Measurements from ENCODE around the gene HEG1.

Gene HEG1

GRCh38 chr3:124986192-124987143, 69.3 kb downstream of the HEG1 start:
- no peak overlapping the region for H3K4me2 ChIP-seq (ENCODE audit: low read length)
- H3K4me1 ChIP-seq: peaks cover 2% of the 10 kb centered on the region
- no peak overlapping the region for H3K9ac ChIP-seq
- H2AFZ ChIP-seq: peak overlapping the region; percentile 47
- H3K36me3 ChIP-seq (ENCODE audit: control insufficient read depth, insufficient read depth, low read length): no peaks in the 10 kb centered on the region
- no peak overlapping the region for H3K27ac ChIP-seq
- H3K27me3 ChIP-seq (ENCODE audit: control insufficient read depth, insufficient read depth, low read length): no peaks in the 10 kb centered on the region
- no peaks in the 10 kb centered on the region for H3K9me3 ChIP-seq (ENCODE audit: control insufficient read depth, low read length)
- H3K4me3 ChIP-seq (ENCODE audit: low read depth, low read length): no peak overlapping the region
- no peaks in the 10 kb centered on the region for H3K79me2 ChIP-seq
- peak; percentile 50 for TF ChIP-seq CTCF (IDR thresholded peaks at IDR 0.05)

GRCh38 chr3:124985349-124985748, 70.4 kb downstream of the HEG1 start:
- Histone ChIP-seq H3K9ac (no peak overlapping the region), H3K27ac (peak overlapping the region; percentile 34), H3K9me3 (ENCODE audit: control insufficient read depth, low read length) (no peaks in the 10 kb centered on the region), H3K4me1 (peaks cover 2% of the 10 kb centered on the region), H3K4me3 (ENCODE audit: low read depth, low read length) (no peak overlapping the region), H3K27me3 (ENCODE audit: control insufficient read depth, insufficient read depth, low read length) (no peaks in the 10 kb centered on the region), H2AFZ (no peak overlapping the region), H3K4me2 (ENCODE audit: low read length) (no peak overlapping the region), H3K36me3 (ENCODE audit: control insufficient read depth, insufficient read depth, low read length) (no peaks in the 10 kb centered on the region), H3K79me2 (no peaks in the 10 kb centered on the region)
- TF ChIP-seq CTCF (IDR thresholded peaks at IDR 0.05): no peak

DNA sequence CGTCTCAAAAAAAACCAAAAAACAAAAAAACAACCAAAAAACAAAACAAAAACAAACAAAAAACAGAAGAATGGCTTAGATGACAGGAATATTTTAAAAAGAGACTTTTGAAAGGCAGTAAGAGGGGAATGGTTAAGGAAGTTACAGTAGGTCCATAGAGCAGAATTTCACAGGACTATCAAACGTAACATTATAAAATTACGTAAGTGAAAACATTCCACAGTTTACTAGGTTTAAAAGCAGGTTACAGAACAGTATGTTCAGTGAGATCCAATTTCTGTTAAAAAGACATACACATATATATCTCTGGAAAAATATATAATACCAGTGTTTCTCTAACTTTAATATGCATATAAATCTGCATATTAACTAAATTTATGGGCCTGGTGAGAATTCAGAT, 71.0 kb downstream of the HEG1 start:
- Histone ChIP-seq H3K4me1 (peaks cover 2% of the 10 kb centered on the region), H3K36me3 (ENCODE audit: control insufficient read depth, insufficient read depth, low read length) (no peaks in the 10 kb centered on the region), H3K4me3 (ENCODE audit: low read depth, low read length) (no peak overlapping the region), H2AFZ (no peak overlapping the region), H3K79me2 (no peaks in the 10 kb centered on the region), H3K9me3 (ENCODE audit: control insufficient read depth, low read length) (no peaks in the 10 kb centered on the region), H3K27me3 (ENCODE audit: control insufficient read depth, insufficient read depth, low read length) (no peaks in the 10 kb centered on the region), H3K4me2 (ENCODE audit: low read length) (no peak overlapping the region), H3K9ac (no peak overlapping the region), H3K27ac (peak overlapping the region; percentile 38)
- TF ChIP-seq CTCF (IDR thresholded peaks at IDR 0.05): no peak

- TF ChIP-seq CTCF (IDR thresholded peaks at IDR 0.05): no peak
- no peaks in the 10 kb centered on the region for H3K36me3 ChIP-seq (ENCODE audit: control insufficient read depth, insufficient read depth, low read length)
- no peaks in the 10 kb centered on the region for H3K79me2 ChIP-seq
- H3K4me1 ChIP-seq: peaks cover 2% of the 10 kb centered on the region
- no peak overlapping the region for H3K27ac ChIP-seq
- H3K9me3 ChIP-seq (ENCODE audit: control insufficient read depth, low read length): no peaks in the 10 kb centered on the region
- no peaks in the 10 kb centered on the region for H3K27me3 ChIP-seq (ENCODE audit: control insufficient read depth, insufficient read depth, low read length)
- H3K9ac ChIP-seq: no peak overlapping the region
- no peak overlapping the region for H2AFZ ChIP-seq
- H3K4me3 ChIP-seq (ENCODE audit: low read depth, low read length): no peak overlapping the region
- H3K4me2 ChIP-seq (ENCODE audit: low read length): no peak overlapping the region
Measured at GRCh38 chr3:124982855-124983254, 72.9 kb downstream of the HEG1 start.

DNA sequence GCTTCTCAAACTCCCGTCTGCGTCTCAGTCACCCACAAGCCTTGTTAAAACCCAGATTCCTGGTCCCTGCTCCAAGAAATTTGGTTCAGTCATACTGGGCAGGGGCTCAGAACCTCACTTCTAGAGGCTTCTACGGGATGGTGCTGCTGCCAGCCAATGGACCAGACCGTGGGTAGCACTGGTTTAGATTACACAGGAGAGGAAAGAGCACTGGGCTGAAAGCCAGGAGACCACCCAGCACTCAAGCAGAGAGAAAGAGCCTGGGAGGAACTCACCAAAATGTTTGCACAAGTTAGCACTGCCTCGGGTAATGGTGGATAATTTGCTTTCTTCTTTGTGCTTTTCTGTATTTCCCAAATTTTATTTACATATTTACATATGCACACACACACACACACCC, 74.3 kb downstream of the HEG1 start:
- Histone ChIP-seq H3K4me2 (ENCODE audit: low read length) (no peak overlapping the region), H3K4me1 (peaks cover 2% of the 10 kb centered on the region), H3K9me3 (ENCODE audit: control insufficient read depth, low read length) (no peaks in the 10 kb centered on the region), H3K79me2 (no peaks in the 10 kb centered on the region), H3K27me3 (ENCODE audit: control insufficient read depth, insufficient read depth, low read length) (no peaks in the 10 kb centered on the region), H3K36me3 (ENCODE audit: control insufficient read depth, insufficient read depth, low read length) (no peaks in the 10 kb centered on the region), H2AFZ (no peak overlapping the region), H3K27ac (no peak overlapping the region), H3K9ac (no peak overlapping the region), H3K4me3 (ENCODE audit: low read depth, low read length) (no peak overlapping the region)
- no peak for TF ChIP-seq CTCF (IDR thresholded peaks at IDR 0.05)

All from parathyroid adenoma (tissue), 2 donors.